NCI-H2171 (cell line): ENCODE measurements around the gene RGS2.

Experiments
- DNase-seq: peaks from one replicate; lab custom pipeline; 2025; lab: John Stamatoyannopoulos, UW

The RGS2 gene

DNA sequence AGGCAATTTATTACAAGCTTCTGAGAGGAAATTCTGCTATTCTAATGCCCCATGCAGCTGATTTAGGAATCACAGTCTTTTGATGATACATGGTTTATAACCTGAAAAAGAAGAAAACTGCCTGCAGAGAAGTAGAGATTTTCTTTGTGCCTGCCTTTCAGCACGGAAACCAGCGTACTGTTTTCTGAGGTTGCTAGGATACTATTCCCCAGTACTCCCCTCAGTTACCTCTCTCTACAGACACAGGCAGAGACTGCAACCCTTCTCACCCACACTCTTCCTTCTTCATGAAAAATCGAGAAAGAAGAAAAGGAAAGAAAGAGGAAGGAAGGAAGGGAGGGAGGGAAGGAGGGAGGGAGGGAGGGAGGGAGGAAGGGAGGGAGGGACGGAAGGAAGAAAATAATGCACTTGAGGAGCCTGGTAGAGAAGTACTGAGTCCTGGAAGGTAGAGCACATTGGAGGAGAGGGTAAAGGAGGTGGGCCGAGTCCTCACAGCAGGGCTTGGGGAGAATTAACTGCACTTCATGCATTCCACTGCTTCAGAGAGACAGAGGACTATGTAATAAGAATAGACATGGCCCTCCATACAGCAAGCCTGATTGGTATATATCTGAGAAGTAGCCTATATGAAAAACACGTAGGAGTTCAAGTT lies 21.9 kb downstream of the RGS2 start:
- no peak for DNase-seq

DNA sequence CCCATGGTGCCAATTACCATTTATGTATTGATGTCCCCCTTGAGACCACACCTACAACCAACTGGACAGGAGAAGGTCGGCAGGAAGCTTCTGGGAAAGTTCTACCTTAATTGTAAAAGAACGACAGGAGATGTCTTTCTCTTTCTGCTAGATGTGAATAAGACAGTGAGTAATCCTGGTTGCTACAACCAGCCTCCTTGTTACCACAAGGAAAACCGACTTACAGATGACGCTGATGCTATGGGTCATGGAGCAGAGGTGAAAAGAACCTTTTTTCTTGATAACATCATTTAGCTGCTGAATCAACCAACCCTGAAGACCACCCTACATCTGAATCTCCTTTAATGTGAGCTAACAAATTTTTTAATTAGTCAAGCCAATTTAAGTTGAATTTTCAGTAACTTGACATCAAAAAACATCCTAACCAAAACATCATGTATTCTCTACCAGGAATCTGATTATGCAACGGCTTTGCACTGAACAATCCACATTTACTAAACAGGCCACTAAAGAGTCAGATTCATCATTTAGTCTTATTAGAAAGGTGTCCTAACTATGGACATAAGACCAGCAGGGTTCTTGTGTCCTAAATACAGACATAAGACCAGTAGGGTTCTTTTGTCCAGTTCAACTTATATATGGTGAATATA lies 23.0 kb downstream of the RGS2 start:
- DNase-seq, result no peak

DNA sequence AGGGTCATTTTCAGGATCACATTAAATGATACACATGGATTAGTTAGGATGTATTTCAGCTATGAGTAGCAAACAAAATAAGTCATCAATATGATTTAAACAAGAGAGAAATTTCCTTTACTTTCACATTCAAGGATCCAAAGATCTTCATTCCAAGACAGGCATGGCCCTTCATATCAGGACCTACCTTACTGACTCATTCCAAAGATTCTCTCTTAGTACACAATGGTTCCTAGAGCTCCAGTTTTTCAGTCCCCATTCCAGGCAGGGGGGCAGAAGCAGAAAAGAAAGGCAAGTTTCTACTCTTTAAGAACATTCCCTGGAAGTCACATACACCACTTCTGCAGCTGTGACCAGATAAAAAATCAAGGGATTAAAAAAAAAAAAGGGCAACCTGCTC lies 23.7 kb downstream of the RGS2 start:
- DNase-seq, result no peak

DNA sequence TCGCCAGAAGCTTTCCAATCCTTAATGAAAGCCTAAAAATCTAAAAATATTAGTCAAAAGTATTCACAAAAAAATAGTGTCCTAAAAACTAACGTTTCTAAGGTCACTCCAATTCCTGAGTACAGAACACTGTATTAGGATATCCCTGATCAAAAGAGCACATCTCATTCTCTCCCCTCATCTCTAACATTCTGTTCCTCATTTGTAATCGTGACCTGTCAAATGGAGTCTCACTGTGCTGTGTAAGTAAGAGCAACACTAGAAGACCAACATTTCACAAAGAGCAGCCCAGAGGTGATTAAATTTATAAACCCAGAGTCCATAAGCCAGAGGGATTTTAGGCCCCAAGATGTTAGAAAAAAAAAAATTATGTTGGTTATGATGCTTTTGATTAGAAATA lies 26.3 kb downstream of the RGS2 start:
- DNase-seq, result no peak

DNA sequence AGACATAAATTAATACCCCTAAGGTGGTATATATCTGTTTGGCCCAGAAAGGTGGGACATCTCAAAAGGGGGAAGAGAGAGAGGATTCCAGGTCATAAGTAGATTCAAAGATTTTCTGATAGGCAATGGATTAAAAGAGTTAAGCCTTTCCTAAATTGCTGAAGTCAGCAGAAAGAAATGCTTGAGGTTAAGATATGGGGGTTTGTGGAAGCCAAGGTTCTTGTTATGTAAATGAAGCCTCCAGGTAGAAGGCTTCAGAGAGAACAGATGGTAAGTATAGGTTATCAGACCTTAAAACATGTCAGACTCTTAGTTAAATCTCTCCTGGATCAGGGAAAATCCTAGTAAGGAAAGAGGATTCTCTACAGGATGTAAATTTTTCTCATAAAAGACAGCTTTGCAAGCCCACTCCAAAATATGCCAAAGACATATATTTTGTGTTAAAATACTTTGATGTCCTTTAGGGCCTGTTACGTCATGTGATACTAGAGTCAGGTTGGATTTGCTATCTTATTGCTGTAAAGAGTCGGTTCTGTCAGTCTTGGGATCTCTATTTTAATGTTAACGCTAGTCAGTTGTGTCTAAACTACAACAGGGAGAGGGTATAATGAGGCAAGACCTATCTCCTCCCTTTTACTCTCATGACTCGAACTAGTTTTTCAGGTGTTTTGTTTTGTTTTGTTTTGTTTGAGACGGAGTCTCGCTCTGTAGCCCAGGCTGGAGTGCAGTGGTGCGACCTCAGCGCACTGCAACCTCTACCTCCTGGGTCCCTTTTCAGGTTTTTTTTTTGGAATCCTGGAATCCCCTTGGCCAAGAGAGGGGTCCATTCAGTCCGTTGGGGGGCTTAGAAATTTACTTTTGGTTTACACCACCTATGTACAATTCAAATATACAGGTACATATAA lies 30.6 kb downstream of the RGS2 start:
- no peak for DNase-seq

DNA sequence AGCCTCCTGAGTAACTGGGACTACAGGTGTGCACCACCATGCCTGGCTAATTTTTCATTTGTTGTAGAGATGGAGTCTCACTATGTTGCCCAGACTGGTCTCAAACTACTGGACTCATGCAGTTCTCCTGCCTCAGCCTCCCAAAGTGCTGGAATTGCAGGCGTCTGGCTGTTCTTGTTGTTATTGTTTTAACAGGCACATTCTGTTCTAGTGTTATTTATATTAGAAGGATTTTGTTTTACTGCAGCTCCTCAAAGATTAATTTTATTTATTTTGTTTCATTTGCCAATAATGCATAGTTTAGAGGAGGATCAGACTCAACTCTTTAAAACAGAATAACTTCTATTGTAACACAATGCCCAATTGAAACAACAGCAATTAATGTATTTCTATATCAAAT lies 35.5 kb downstream of the RGS2 start:
- no peak for DNase-seq

DNA sequence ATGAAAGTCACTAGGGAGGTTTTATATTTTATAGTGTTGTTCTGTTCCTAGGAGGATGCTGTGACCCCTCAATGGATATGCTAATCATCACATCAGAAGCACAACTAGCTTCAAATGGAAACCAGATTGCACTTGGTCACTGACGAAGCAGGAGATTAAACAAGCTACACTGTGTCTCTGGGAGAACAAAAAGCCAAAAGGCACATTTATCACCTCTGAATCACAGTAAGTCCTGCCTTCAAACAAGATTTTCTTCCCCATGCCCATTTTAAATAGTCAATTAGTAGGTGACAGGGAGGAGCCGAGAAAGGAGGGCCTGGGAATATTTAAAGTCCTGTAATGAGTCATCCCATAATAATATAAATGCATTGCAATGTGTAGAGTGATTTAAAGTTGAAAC lies 38.1 kb downstream of the RGS2 start:
- DNase-seq, result no peak

DNA sequence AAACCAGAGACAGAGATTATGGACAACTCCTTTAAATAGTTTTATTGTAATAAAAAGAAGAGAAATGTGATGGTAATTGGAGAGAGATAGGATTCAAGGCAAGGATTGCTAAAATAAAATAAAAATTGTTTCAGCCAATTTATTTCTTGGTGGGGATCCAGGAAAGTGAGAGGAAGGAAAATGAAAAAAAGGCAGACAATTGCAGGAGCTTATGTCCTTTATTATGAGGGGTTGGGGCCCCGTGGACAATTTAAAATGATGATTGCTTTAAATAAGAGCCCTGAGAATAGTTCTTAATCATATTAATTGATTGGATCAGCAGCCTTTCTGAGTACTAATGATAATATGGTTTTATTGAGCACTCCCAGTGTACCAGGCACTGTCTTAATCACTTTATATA lies 40.2 kb downstream of the RGS2 start:
- DNase-seq, result no peak

DNA sequence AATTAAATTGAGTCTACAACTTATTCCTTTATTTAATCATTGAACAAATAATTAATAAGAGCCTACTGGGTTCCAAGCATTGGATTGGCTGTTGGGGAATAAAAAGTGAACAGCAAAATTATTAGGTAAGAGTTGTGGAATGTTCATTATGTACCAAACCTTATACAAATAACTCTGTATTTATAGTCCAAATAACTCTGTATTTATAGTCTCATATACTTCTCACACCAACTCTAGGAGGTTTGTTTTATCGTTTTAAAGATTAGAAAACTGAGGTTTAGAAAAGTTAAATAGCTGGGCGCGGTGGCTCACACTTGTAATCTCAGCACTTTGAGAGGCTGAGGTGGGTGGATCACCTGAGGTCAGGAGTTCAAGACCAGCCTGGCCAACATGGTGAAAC lies 40.6 kb downstream of the RGS2 start:
- no peak for DNase-seq

DNA sequence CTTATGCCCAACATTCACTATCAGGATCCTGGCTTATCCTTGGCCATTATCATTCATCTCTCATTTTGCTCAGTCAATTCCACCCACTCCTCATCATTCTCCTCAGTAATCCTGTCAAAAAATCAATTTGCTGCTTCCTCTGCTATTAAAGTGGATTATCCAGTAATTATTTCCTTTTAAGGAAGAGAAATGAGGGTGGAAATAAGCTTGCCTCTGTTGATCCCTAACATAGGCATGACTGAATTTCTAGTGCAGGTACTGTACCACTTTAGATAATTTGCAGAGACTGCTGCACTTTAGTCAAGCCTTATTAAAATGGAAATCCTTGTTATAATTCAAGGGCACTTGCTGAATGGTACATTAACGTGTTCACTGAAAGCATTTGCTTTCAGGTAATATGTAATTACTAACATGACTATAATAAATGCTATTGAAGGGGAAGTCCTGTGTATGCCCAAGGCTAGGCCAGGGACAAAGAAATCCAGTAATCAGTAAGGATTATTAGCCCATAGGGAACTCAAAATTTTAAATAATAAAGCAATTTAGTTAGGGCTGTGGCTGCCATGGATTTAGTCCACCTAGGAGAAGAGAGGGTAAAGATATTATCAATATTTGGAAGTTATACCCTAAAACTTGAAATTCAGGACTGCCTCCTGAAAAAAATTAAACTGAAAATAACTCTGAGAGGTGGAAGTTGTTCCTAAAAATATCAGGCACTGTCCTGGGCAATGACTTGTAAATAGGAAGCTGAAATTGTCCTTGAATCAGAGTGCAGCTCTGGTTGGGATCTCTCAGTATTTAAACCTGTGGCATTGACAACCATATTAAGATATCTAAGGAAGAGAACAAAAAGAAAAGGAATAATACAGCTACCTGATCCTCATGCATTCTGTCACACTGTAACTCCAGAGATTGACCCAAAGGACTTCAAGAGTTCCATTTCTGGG lies 43.4 kb downstream of the RGS2 start:
- no peak for DNase-seq

DNA sequence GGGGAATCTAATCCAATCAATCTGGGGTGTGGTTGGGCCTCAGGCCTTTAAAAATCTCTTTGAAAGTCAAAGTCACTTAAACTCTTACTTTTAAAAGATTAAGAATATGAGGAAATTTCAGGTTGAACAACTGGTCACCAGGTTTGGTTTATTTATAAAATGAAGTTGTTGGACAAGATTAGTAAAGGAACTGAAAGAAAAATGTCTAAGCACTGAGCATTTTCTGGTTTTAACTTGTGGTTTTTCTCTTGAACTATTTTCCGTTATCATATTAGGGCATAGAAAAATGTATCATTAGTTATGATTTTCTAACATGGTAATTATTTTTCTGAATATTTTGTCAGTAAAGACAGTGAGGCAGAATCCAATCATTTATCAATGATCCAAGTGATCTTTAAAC lies 49.6 kb downstream of the RGS2 start:
- no peak for DNase-seq

DNA sequence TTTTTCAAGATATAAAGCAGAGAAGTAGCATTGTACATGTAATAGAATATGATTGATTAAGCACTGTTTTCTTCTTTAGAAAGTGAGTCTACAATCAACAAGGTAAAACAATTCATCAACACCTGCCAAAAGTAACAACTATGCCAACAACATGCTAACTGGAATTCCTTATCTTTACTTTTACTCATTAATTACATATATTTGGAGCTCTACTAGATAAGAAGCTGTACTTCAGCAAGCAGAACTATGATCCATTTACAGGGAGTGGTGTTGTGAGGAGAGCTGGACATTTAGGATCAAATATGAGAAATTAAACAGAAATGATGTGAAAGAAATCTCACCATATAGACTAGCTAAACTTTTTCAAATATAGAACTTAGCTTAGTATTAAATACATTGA lies 51.0 kb downstream of the RGS2 start:
- no peak for DNase-seq

DNA sequence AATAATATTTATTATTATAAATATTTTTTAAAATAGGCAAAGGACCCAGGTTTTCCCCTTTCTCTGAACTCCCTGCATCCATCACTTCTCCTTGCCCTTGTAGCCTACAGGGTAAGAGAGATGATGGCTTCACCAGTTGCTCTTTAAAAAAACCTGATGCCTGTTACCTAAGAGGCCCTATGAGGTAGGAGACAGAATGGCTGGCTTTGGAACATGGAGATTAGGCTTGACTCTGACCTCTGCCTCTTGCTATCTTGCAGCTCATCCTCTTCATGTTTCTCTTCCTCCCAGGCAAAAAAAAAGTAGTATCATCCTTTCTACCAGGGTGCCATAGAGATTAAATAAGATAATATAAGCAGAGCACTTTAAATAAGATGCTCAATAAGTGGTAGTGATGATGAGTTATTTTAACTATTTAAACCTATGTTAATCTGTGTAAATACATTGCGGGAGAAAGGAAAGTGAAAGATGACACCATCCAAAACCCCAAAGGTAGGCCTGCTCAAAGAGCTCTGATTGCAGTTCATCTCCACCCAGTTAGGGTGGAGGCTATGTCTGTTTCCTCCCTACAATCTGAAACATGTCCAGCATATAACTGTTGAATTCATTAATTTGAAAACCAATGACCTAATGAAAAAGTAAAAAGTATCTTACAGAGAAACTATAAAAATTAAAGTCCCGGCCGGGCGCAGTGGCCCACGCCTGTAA lies 51.8 kb downstream of the RGS2 start:
- no peak for DNase-seq

DNA sequence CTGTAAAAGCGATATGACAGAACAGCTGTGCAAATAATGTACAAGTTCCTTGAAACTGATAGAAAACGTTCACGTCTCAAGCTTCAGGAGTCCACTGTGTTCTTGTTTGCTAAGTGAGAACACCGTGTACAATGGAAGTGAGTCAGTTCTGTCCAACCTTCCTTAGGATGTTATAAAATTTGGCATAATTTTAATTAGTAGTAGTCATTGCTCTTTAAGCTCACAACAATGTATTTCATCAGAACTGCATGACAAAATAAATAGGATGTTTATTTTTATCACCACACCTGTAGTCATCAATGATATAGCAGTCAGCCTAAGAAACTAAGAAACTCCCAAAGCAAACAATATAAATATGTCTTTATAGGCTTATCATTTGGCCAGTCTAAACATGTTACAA lies 53.0 kb downstream of the RGS2 start:
- DNase-seq, result no peak
